HCEC 1CT (cell line): ENCODE data around the gene DDRGK1.
"Not testable (repeated sequence)": the region's sequence is repeated elsewhere in the genome, so short reads cannot be mapped to it uniquely, and the experiment has no call there.

Source experiments
- DNase-seq: peaks from one replicate; pipeline ENCODE4 v3.0.0-alpha.2; 2017

Gene DDRGK1

DNA sequence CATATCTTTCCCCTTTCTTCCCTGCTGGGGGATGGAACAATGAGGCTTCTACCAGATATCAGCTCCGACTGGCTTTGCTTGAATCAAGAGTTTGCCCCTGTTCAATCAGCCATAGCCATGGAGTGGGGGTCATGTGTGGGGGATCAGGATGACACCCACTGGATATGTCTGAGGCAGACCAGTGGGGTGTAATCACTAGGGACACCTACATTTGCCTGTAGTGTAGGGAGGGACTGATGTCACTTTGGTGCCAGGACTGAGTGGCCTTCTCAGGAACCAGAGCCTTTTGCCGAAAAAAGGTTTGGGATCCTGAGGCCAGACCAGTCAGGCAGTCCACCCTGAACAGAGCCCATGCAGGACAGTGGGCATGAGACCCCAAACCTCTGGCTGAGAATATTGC is 5.9 kb upstream of the DDRGK1 start:
- no peak for DNase-seq

GRCh38 chr20:3209946-3210317 is 5.5 kb upstream of the DDRGK1 start:
- DNase-seq: no peak

DNA sequence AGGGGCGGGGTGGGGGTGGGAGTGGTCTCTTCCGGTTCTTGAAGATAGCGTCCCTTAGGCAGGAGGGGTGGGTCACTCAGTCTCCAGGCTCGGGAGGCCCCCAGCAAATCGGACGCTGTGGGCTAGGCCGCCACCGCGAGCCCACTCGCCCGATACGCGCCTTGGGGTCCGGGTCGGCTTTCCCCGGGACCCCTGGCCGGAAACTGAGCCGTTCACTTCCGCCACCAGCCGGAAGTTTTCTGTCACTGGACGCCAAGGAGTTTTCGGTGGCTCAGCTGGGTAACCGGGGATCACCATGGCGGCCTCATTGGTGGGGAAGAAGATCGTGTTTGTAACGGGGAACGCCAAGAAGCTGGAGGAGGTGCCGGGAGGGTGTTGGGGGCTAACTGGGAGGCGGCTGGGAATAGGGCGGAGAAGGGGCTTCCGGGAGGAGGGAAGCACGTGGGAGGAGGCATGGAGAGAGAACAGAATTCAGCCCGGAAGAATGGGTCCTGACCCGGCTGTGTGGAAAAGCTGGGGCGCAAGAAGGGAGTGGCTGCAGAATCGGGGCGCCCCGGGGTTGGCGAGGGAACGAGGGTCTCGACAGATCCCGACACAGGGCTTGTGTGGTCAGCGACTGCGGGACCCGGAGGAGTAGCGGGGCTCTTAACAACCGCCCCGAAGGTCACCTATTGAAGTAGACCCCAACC is 4.9 kb upstream of the DDRGK1 start, which contains the start of gene ITPA:
Gene ITPA (plus strand): TSS at position 242 of the 689 bp plus-strand sequence. CDS start 54 bp downstream, at position 296.
- DNase-seq: peak; percentile 34

GRCh38 chr20:3208786-3209256 is 4.3 kb upstream of the DDRGK1 start:
- DNase-seq: peak; percentile 13

- DNase-seq: no peak
Measured at GRCh38 chr20:3203315-3204123, 963 bp downstream of the DDRGK1 start.

GRCh38 chr20:3202965-3203314 is 1.5 kb downstream of the DDRGK1 start:
- DNase-seq: no peak

DNA sequence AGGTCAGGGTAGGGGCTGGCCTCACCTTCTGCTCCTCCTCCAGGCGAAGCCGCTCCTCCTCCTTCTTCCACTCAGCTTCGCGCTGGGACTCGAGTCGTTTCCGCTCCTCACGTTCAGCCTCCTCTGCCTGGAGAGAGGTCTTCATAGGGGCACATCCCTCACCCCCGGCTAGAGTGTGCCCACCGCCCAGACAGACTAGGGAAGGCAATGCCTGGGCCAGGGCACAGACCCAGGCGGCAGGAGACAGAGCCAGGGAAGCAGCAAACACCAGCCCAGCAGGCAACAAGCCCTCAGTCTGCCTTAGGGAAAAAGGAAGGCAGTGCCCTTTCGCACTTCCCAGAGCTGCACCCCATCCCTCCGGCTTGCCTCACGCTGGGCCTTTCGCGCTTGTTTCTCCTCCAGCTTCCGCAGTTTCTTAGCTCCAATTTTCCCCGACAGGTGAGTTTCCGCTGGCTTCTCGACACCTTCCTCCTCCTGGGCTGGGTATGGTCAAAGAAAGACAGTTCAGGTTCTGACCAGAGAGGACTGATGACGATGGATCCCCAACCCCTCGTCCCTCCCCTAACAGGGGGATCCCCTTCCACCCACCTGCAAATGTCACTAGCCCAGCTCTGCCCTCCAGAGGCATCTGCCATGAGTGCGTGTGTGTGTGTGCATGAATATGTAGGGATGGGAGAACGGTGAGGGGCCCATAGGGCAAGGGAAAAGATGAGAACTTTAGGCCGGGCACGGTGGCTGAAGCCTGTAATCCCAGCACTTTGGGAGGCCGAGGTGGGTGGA is 4.3 kb downstream of the DDRGK1 start:
- DNase-seq: no peak

GRCh38 chr20:3199206-3199605 is 5.3 kb downstream of the DDRGK1 start:
- no peak for DNase-seq

DNA sequence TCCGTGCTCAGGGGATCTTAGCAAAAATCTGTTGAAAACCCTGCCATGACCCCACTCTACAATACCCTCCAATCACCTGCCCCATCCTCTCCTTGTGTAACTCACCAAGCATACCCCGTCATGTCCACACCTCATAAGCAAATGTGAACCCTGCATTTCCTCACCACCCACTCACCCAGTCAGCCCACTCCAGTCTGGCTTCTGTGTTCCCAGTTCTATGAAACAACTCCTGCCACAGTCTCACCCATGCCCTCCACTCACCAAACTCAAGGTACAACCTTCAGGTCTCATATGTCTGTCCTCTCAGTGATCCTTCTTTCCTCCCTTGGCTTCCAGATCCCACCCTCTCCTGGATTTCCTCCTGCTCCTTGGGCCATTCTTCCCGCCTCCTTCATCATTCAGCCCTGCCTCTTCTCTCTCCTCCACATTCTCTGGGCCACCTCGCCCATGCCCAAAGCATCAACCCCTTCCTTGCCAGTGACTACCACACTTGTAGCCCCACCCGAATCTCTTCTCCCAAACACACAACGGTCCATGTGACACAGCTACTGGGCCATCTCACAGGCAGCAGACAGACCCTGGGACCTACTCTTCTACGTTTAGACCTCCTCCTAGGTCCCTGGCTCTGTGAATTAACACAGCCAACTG is 8.8 kb downstream of the DDRGK1 start:
- DNase-seq: no peak

DNA sequence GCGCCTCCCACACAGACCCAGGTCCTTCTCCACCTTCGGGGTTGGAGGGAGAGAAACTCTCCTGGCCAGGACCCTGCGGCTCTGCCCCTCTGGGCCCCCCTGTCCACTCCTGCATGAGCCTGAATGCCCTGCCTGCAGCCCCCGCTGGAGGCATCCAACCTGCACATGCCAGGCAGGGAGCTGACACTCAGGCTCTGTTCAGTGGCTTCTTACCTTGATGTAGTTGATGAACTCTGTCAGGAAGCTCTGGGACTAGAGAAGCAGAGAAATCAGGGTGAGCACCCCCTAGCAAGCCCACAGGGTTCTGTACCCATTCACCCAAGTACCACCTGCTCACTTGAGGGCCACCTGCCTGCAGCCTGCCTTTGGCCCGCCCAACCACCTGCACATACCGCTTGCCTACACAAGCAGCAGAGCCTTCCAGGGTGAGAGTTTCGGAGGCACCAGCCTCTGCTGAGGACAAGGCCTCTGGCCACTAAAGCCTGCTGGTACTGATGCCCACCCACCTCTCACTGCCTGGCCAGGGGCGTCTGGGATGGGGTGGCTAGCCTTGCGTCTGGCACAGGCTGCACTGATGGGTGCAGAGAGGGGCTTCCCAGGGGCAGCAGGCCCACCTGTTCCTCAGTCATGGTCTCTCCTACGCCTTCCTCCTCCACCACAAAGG is 9.7 kb downstream of the DDRGK1 start:
- no peak for DNase-seq

GRCh38 chr20:3193806-3194616 is 10.5 kb downstream of the DDRGK1 start:
- no peak for DNase-seq

- no peak for DNase-seq
Measured at GRCh38 chr20:3192226-3193015, 12.1 kb downstream of the DDRGK1 start.

GRCh38 chr20:3190681-3191111 is 13.8 kb downstream of the DDRGK1 start:
- DNase-seq: no peak

GRCh38 chr20:3189561-3190131 is 14.8 kb downstream of the DDRGK1 start:
- no peak for DNase-seq

GRCh38 chr20:3188823-3189413 is 15.6 kb downstream of the DDRGK1 start:
- DNase-seq: no peak

GRCh38 chr20:3187861-3188260 is 16.6 kb downstream of the DDRGK1 start:
- DNase-seq: not testable (repeated sequence)

DNA sequence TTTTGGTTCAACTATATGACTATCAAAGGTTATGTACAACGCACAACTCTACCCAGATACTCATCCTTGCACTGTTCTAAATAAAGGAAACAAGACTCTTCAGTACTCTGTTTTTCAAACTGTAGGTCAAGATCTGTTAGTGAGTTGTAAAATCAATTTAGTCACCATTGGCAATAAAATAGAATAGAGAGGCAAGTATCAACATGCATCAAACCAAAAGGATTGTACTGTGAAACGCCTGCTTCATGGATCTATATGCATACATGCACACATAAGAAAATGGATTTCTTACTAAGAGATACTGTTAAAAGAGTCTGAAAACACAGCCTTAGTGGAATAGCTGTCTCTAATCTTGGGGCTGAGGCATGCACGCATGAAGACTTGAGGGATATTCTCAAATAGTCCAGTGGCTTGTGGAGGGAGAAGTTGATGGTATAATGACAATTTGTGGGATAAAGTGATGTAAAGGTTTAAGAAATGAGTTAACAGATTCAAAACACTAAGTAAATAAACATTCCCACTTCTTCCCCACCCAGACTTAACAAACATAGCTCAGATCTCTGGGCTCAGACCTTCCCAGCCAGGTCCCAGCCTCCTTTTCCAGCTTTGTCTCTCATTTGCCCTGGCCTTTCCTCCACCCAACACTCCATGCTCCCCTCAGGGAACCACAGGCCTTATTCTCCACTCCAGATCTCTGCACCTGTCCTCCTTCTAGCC is 20.4 kb downstream of the DDRGK1 start:
- DNase-seq: no peak

DNA sequence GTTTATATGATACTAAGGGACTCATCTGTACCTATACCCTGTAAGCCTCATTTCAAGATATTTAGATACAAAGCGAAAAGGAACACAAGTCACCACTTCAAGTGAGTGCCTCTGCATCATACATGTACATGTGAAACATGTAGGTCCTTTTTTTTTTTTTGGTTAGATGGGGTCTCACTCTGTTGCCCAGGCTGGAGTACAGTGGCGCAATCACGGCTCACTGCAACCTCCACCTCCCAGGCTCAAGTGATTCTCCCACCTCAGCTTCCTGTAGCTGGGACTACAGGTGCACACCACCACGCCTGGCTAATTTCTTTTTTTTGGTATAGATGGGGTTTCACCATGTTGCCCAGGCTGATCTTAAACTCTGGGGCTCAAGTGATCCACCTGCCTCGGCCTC is 22.1 kb downstream of the DDRGK1 start:
- DNase-seq: not testable (repeated sequence)

- DNase-seq: no peak
Measured at GRCh38 chr20:3181270-3181669, 23.2 kb downstream of the DDRGK1 start.
